GM12892 (cell line): ENCODE data around the gene RNF17.

Experiments used
- POLR2A ChIP-seq: IDR thresholded peaks from 2 replicates; pipeline ENCODE4 v1.6.1; 2011; ENCODE audit warnings: low read depth, low read length, control low read depth
- POLR2AphosphoS5 ChIP-seq: IDR thresholded peaks from 2 replicates; pipeline ENCODE4 v1.6.1; 2011; ENCODE audit warnings: low read depth, low read length, control low read depth

DNA sequence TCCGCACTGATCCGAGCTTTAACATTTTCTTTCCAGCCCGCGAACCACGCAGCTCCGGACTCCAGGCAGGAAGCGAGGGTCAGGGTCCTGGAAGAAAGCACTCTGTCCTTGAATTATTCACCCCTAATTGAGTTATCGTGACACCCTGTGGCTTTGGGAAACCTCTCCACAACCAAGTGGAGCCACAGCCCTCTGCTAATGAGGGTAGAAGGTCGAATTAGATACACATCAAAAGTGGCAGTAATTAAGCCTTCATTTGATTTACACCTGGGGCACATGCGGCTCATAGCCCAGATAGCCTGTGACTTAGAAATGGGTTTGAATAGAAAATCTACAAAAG lies 15.9 kb upstream of the RNF17 start:
- TF ChIP-seq POLR2A: no peak
- no peak for TF ChIP-seq POLR2AphosphoS5
